K562 (cell line): ENCODE measurements around the gene COG4. TPM values are rescaled to one million over a fixed set of nuclear protein-coding genes. Genes with fewer than 3 reads are reported as not detected.
A peak's percentile ranks its signal among the peaks of the same experiment; 100 is the strongest.

Experiments used
- GABPB1 ChIP-seq: sonication (generic); formaldehyde crosslinking; IDR thresholded peaks from 2 replicates; pipeline ENCODE4 v1.8.0; 2022; ENCODE audit warnings: mild to moderate bottlenecking, missing genetic modification reagents
- HMG20A ChIP-seq: fragments of 450-650 bp; formaldehyde crosslinking; conservative IDR thresholded peaks from 2 replicates; pipeline ENCODE4 v1.4.0; 2020; ENCODE audit warnings: mild to moderate bottlenecking, mixed read lengths
- KLF1 ChIP-seq: fragments of 450-650 bp; IDR thresholded peaks from 2 replicates; pipeline ENCODE4 v1.6.1; 2016; ENCODE audit warnings: missing genetic modification characterization, missing compliant biosample characterization
- PRPF4 ChIP-seq: fragments of 200-400 bp; formaldehyde crosslinking; IDR thresholded peaks from one replicate; pipeline ENCODE4 v1.6.1; 2017; ENCODE audit warnings: low read length, low read depth, mild to moderate bottlenecking; ENCODE audit not compliant: insufficient read depth, poor library complexity, severe bottlenecking
- SIN3B ChIP-seq: fragments of 450-650 bp; IDR thresholded peaks from 2 replicates; pipeline ENCODE4 v1.6.1; 2017; ENCODE audit warnings: low read depth, mild to moderate bottlenecking, moderate library complexity
- SP1 ChIP-seq: sonication (generic); formaldehyde crosslinking; IDR thresholded peaks from 2 replicates; pipeline ENCODE4 v1.8.1; 2022; ENCODE audit warnings: mild to moderate bottlenecking, missing genetic modification reagents
- SUPT5H ChIP-seq: fragments of 450-650 bp; IDR thresholded peaks from 2 replicates; pipeline ENCODE4 v1.6.1; 2016
- TAF15 ChIP-seq: fragments of 200-400 bp; formaldehyde crosslinking; IDR thresholded peaks from 2 replicates; pipeline ENCODE4 v1.6.1; 2017; ENCODE audit warnings: mild to moderate bottlenecking, low read depth, low read length, moderate library complexity
- ZNF146 ChIP-seq: IDR thresholded peaks from one replicate; pipeline ENCODE4 v1.6.1; 2018; ENCODE audit warnings: missing compliant biosample characterization; ENCODE audit not compliant: unreplicated experiment
- ZNF785 ChIP-seq: fragments of 250-450 bp; sonication (Bioruptor Pico); IDR thresholded peaks from 2 replicates; pipeline ENCODE4 v1.4.0; 2020; ENCODE audit warnings: mild to moderate bottlenecking
- polyA plus RNA-seq, 8 experiments: library from polyadenylated mRNA; depleted of rRNA in 4 of 8; stranded (reverse) in 5 of 8; unstranded in 3 of 8; fragments of >200 nt; fragmentation: Nextera tagmentation in 2 of 8; fragmentation: Illumina TruSeq in 1 of 8; extraction: Ambion mirVana in 2 of 8; extraction: Trizol in 1 of 8; gene quantifications; 2 replicates each; pipeline versions ENCODE4 v1.2.1 to v1.2.3, GENCODE V29; 2011 to 2014; ENCODE audit warnings: inconsistent platforms in 1 of 8, missing spikeins in 1 of 8
- total RNA-seq, 7 experiments: library from RNA; depleted of rRNA in 6 of 7; stranded (reverse); fragments of >200 nt in 6 of 7; fragmentation: Illumina TruSeq in 2 of 7; extraction: Trizol in 2 of 7; gene quantifications; 2 replicates each; pipeline versions ENCODE4 v1.2.1 to v1.2.3, GENCODE V29; 2011 to 2021; ENCODE audit warnings: low replicate concordance in 1 of 7
- TF ChIP-seq, protein P1 (sequence below): fragments of 250-450 bp; sonication (Bioruptor Pico); IDR thresholded peaks from 2 replicates; pipeline ENCODE4 v1.8.0; 2022; ENCODE audit warnings: moderate library complexity, mild to moderate bottlenecking, inconsistent platforms
- TF ChIP-seq, protein P2 (sequence below): fragments of 450-650 bp; IDR thresholded peaks from 2 replicates; pipeline ENCODE4 v1.7.0; 2016; ENCODE audit warnings: borderline replicate concordance
- TF ChIP-seq, protein P3 (sequence below): fragments of 450-650 bp; IDR thresholded peaks from 2 replicates; pipeline ENCODE4 v1.6.1; 2017; ENCODE audit warnings: antibody characterized with exemption
- TF ChIP-seq, protein P4 (sequence below): fragments of 450-650 bp; IDR thresholded peaks from 2 replicates; pipeline ENCODE4 v1.6.1; 2016; ENCODE audit warnings: low read depth

The COG4 gene
- total and polyA plus RNA-seq, 9 of the 15 experiments (the other 6 are each of a cell fraction or from before 2014, with no cell fraction given): 13.7 to 73.9 (median 44.2) TPM

DNA sequence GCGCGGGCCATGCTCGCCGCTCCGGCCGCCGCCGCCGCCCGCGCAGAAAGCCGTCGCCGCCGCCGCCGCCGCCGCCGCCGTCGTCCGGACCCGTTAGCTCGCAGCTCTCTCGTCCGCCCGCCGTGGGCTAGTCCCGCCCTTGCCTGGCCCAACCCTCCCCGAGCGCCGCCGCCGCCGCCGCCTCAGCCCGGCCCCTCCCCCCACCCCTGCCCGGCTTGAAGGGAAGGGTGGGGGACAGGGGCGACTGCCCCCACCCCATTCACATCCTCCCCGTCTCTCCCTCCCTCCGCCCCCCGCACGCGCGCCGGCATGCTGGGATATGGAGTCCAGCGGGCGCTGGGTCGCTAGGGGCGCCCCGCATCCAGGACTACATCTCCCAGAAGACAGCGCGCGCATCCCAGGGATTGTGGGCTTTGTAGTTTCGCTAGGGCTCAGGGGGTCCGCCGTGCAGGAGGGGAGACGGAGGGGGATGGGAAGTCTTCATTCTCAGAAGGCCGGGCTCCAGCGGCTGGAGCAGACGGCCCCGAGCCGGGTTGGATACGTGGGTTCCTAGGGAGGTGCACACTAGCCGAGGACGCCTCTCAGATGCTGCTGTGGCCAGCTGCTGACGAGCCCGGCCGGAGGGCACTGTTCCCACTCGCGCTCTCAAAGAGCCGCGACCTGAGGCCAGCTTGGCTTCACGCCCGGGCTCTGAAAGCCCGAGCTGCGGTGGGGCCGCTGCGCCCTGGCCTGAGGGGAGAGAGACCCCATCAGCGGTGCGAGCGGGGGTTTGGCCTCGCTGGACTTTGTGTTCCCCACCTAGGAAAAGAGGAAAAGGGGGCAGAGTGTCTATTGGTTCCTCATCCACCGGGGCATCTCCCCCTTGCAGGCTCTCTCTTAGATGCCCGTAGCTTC is 84.1 kb downstream of the COG4 start, which contains the start of gene ST3GAL2 (continued):
- TF ChIP-seq, protein P1, sequence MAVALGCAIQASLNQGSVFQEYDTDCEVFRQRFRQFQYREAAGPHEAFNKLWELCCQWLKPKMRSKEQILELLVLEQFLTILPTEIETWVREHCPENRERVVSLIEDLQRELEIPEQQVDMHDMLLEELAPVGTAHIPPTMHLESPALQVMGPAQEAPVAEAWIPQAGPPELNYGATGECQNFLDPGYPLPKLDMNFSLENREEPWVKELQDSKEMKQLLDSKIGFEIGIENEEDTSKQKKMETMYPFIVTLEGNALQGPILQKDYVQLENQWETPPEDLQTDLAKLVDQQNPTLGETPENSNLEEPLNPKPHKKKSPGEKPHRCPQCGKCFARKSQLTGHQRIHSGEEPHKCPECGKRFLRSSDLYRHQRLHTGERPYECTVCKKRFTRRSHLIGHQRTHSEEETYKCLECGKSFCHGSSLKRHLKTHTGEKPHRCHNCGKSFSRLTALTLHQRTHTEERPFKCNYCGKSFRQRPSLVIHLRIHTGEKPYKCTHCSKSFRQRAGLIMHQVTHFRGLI (CRISPR knock-in tag): 0 out of 2 replicates have a peak, but pooled peaks have one; percentile 55
- no peak for TF ChIP-seq SIN3B
- TF ChIP-seq KLF1: no peak
- TF ChIP-seq PRPF4: no peak
- TF ChIP-seq, protein P2, sequence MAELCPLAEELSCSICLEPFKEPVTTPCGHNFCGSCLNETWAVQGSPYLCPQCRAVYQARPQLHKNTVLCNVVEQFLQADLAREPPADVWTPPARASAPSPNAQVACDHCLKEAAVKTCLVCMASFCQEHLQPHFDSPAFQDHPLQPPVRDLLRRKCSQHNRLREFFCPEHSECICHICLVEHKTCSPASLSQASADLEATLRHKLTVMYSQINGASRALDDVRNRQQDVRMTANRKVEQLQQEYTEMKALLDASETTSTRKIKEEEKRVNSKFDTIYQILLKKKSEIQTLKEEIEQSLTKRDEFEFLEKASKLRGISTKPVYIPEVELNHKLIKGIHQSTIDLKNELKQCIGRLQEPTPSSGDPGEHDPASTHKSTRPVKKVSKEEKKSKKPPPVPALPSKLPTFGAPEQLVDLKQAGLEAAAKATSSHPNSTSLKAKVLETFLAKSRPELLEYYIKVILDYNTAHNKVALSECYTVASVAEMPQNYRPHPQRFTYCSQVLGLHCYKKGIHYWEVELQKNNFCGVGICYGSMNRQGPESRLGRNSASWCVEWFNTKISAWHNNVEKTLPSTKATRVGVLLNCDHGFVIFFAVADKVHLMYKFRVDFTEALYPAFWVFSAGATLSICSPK: no peak
- no peak for TF ChIP-seq HMG20A (CRISPR knock-in tag)
- no peak for TF ChIP-seq ZNF785 (CRISPR knock-in tag)
- TF ChIP-seq, protein P3, sequence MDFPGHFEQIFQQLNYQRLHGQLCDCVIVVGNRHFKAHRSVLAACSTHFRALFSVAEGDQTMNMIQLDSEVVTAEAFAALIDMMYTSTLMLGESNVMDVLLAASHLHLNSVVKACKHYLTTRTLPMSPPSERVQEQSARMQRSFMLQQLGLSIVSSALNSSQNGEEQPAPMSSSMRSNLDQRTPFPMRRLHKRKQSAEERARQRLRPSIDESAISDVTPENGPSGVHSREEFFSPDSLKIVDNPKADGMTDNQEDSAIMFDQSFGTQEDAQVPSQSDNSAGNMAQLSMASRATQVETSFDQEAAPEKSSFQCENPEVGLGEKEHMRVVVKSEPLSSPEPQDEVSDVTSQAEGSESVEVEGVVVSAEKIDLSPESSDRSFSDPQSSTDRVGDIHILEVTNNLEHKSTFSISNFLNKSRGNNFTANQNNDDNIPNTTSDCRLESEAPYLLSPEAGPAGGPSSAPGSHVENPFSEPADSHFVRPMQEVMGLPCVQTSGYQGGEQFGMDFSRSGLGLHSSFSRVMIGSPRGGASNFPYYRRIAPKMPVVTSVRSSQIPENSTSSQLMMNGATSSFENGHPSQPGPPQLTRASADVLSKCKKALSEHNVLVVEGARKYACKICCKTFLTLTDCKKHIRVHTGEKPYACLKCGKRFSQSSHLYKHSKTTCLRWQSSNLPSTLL: no peak
- peak; percentile 76; the same call in 1 of the 2 replicates for TF ChIP-seq SP1 (CRISPR knock-in tag)
- no peak for TF ChIP-seq SUPT5H
- TF ChIP-seq GABPB1: peak; percentile 85
- TF ChIP-seq TAF15: no peak
- no peak for TF ChIP-seq ZNF146
- TF ChIP-seq, protein P4, sequence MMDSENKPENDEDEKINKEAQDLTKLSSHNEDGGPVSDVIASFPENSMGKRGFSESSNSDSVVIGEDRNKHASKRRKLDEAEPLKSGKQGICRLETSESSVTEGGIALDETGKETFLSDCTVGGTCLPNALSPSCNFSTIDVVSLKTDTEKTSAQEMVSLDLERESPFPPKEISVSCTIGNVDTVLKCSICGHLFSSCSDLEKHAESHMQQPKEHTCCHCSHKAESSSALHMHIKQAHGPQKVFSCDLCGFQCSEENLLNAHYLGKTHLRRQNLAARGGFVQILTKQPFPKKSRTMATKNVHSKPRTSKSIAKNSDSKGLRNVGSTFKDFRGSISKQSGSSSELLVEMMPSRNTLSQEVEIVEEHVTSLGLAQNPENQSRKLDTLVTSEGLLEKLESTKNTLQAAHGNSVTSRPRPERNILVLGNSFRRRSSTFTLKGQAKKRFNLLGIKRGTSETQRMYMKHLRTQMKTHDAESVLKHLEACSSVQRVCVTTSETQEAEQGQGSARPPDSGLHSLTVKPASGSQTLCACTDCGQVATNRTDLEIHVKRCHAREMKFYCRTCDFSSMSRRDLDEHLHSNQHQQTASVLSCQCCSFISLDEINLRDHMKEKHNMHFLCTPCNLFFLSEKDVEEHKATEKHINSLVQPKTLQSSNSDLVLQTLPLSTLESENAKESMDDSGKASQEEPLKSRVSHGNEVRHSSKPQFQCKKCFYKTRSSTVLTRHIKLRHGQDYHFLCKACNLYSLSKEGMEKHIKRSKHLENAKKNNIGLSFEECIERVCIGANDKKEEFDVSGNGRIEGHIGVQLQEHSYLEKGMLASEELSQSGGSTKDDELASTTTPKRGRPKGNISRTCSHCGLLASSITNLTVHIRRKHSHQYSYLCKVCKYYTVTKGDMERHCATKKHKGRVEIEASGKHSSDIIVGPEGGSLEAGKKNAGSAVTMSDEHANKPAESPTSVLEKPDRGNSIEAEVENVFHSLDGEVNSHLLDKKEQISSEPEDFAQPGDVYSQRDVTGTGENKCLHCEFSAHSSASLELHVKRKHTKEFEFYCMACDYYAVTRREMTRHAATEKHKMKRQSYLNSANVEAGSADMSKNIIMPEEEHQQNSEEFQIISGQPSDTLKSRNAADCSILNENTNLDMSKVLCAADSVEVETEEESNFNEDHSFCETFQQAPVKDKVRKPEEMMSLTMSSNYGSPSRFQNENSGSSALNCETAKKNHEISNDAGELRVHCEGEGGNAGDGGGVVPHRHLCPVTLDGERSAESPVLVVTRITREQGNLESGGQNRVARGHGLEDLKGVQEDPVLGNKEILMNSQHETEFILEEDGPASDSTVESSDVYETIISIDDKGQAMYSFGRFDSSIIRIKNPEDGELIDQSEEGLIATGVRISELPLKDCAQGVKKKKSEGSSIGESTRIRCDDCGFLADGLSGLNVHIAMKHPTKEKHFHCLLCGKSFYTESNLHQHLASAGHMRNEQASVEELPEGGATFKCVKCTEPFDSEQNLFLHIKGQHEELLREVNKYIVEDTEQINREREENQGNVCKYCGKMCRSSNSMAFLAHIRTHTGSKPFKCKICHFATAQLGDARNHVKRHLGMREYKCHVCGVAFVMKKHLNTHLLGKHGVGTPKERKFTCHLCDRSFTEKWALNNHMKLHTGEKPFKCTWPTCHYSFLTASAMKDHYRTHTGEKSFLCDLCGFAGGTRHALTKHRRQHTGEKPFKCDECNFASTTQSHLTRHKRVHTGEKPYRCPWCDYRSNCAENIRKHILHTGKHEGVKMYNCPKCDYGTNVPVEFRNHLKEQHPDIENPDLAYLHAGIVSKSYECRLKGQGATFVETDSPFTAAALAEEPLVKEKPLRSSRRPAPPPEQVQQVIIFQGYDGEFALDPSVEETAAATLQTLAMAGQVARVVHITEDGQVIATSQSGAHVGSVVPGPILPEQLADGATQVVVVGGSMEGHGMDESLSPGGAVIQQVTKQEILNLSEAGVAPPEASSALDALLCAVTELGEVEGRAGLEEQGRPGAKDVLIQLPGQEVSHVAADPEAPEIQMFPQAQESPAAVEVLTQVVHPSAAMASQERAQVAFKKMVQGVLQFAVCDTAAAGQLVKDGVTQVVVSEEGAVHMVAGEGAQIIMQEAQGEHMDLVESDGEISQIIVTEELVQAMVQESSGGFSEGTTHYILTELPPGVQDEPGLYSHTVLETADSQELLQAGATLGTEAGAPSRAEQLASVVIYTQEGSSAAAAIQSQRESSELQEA: no peak
